22Rv1 (cell line): ENCODE measurements around the gene SUN2.

ENCODE experiments used
- ZFX ChIP-seq: fragments of 450-650 bp; IDR thresholded peaks from 2 replicates; pipeline ENCODE4 v1.6.1; 2017; ENCODE audit warnings: antibody characterized with exemption, borderline replicate concordance
- TF ChIP-seq, protein P1 (sequence below): fragments of 450-650 bp; IDR thresholded peaks from 2 replicates; pipeline ENCODE4 v1.5.1; 2017; ENCODE audit warnings: mild to moderate bottlenecking

DNA sequence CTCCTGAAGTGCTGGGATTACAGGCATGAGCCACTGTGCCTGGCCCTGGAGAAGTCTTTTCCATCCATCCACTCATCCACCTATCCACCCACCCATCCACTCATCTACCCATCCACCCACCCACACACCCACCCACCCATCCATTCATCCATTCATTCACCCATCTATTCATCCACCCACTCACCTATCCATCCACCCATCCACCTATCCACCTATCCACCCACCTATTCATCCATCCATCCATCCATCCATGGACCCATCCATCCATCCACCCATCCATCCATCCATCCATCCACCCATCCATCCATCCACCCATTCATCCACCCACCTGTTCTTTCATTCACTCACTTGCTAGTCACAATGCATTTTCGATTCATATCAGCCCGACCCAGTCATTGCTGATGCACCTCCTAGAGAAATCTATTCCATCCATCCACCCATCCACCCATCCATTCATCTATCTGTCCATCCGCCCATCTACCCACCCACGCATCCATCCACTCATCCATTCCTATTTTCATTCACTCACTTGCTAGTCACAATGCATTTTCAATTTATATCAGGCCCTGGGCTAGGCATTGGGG is 17.7 kb upstream of the SUN2 start:
- TF ChIP-seq, protein P1, sequence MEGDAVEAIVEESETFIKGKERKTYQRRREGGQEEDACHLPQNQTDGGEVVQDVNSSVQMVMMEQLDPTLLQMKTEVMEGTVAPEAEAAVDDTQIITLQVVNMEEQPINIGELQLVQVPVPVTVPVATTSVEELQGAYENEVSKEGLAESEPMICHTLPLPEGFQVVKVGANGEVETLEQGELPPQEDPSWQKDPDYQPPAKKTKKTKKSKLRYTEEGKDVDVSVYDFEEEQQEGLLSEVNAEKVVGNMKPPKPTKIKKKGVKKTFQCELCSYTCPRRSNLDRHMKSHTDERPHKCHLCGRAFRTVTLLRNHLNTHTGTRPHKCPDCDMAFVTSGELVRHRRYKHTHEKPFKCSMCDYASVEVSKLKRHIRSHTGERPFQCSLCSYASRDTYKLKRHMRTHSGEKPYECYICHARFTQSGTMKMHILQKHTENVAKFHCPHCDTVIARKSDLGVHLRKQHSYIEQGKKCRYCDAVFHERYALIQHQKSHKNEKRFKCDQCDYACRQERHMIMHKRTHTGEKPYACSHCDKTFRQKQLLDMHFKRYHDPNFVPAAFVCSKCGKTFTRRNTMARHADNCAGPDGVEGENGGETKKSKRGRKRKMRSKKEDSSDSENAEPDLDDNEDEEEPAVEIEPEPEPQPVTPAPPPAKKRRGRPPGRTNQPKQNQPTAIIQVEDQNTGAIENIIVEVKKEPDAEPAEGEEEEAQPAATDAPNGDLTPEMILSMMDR = no peak
- TF ChIP-seq ZFX = no peak
